Measurements from ENCODE around the gene GSG1. TPM values are rescaled to one million over a fixed set of nuclear protein-coding genes. Genes with fewer than 3 reads are reported as not detected.
A peak's percentile ranks its signal among the peaks of the same experiment; 100 is the strongest.

Gene GSG1
- total and polyA plus RNA-seq, 10 donors: not detected

DNA sequence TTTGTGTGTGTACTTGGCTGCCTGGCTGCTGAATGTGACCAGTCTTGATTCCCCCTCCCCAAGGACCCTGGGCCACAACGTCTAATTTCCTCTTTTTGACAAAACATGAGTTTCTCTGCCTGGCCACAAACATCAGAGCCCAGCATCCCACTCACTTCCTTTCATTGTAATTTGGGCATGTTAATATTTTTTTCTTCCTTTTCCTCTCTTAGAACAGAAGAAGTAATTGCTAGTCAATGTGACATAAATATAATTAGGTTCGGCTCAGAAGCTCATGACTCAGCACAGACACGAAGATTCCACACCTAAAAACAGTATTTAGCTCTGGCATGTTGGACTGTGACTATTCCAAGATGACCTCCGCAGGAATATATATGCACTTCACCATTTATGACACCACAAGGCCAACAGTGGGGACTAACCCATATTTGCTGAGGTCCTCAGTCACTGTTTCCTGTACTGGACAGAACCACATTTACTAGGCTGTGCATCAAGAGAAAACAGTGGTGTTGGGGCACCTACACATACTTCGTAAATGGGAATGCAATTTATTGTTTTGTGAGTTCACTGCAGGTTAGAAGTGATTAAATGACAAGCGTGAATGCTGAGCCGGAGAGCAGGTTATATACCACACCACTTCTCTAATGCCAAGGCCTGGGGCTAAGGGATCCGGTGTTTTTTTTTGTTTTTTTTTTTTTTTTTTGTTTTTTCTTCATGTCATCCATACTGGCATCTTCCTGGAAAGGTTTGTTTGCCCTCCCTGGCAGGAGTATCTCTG is 4.2 kb downstream of the GSG1 start:
- Histone ChIP-seq H3K27ac (peak overlapping the region; percentile 39 to 96 (median 89)), H3K4me3 (no peak overlapping the region), H3K27me3 (replicated peaks in 1 of 7) (no peaks in the 10 kb centered on the region), H3K4me1 (peaks cover 24 to 67% (median 54%) of the 10 kb centered on the region in 6 donors), H3K36me3 (no peaks in the 10 kb centered on the region), H3K9me3 (no peaks in the 10 kb centered on the region)
- 26 to 37% (median 36%) methylated on average over 8 of the region's 8 CpGs for WGBS, 5 donors
- DNase-seq: no peak
- intact Hi-C loops (cut with DNase I; ENCODE audit: low total_unique reads): no loop called here
- TF ChIP-seq POLR2AphosphoS5 (IDR thresholded peaks at IDR 0.05): peak in 1 of 3 donors; percentile 20
- no peak for TF ChIP-seq POLR2A (IDR thresholded peaks at IDR 0.05)
- TF ChIP-seq, protein P1, sequence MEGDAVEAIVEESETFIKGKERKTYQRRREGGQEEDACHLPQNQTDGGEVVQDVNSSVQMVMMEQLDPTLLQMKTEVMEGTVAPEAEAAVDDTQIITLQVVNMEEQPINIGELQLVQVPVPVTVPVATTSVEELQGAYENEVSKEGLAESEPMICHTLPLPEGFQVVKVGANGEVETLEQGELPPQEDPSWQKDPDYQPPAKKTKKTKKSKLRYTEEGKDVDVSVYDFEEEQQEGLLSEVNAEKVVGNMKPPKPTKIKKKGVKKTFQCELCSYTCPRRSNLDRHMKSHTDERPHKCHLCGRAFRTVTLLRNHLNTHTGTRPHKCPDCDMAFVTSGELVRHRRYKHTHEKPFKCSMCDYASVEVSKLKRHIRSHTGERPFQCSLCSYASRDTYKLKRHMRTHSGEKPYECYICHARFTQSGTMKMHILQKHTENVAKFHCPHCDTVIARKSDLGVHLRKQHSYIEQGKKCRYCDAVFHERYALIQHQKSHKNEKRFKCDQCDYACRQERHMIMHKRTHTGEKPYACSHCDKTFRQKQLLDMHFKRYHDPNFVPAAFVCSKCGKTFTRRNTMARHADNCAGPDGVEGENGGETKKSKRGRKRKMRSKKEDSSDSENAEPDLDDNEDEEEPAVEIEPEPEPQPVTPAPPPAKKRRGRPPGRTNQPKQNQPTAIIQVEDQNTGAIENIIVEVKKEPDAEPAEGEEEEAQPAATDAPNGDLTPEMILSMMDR (IDR thresholded peaks at IDR 0.05 in 8 of 11, conservative IDR thresholded peaks at IDR 0.05 in 3 of 11): no peak

DNA sequence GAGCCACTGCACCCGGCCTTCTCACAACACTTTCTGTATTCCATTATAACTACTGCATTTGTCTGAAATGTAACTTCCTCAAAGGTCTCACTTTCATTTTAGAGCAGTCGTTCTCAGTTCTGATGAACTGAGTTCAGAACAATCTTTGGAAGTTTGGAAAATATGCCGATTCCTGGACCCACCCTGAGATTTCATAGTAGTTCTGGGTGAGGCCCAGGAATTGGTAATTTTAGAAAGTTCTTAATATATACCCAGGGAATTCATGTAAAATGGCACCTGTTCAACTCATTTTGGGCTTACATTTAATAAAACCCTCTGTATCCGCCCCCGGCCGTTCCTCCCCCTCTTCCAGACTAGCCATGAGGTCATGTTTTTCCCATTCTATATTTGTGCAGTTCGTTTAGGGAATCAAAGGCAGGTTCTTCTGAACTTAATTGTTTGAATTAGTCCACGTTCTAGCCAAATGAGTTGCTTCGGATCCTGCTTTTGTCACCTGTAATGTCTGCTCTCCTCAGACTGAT is 5.9 kb downstream of the GSG1 start:
- Histone ChIP-seq H3K27me3 (replicated peaks in 1 of 7) (no peaks in the 10 kb centered on the region), H3K4me1 (peaks cover 24 to 60% (median 51%) of the 10 kb centered on the region in 6 donors), H3K9me3 (no peaks in the 10 kb centered on the region), H3K4me3 (peak overlapping the region in 6 of 8 donors; percentile 23 to 62 (median 26)), H3K27ac (peak overlapping the region; percentile 44 to 96 (median 89)), H3K36me3 (no peaks in the 10 kb centered on the region)
- intact Hi-C loops (cut with DNase I; ENCODE audit: low total_unique reads): no loop called here
- no peak for DNase-seq
- TF ChIP-seq POLR2A (IDR thresholded peaks at IDR 0.05): no peak
- no peak for TF ChIP-seq POLR2AphosphoS5 (IDR thresholded peaks at IDR 0.05)
- TF ChIP-seq, protein P1 (IDR thresholded peaks at IDR 0.05 in 8 of 11, conservative IDR thresholded peaks at IDR 0.05 in 3 of 11): no peak
- WGBS, 5 donors: 26 to 46% (median 36%) methylated on average over 9 of the region's 9 CpGs

DNA sequence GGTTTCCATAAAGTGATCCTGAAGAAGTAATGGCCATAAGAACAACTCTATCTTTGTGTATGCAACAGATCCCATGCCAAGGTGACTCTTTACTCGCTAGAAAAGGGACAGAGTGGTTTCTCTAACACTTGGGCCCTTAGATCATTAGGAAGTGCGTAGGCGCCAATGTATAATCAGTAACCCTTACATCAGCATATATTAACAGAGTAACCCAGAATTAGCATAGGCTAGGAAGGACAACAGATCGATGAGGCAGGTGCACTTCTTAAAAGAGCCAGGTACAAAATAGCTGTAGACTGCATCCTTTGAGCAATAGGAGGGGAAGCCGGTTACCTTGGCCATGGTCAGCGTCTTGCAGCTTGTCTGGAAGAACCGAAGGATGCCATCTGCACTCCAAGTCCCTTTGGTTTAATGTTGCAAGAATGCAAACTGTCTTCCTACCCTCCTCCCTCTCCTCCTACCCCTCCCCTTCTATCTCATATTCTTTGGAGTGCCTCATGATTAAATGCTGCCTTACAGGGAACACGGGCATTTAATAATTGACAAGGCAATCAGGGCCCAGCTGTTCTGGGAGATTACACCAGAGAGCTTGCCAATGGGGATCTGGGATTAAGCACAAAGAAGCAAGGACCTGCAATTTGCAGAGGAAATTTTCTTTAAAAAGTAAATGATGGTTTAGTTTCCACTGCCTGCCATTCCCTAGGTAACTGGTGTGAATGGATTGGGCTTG is 8.0 kb downstream of the GSG1 start:
- Histone ChIP-seq H3K4me1 (peaks cover 20 to 41% (median 33%) of the 10 kb centered on the region in 6 donors), H3K27ac (no peak overlapping the region), H3K4me3 (no peak overlapping the region), H3K9me3 (no peaks in the 10 kb centered on the region), H3K36me3 (no peaks in the 10 kb centered on the region), H3K27me3 (replicated peaks in 1 of 7) (no peaks in the 10 kb centered on the region)
- 71 to 84% (median 81%) methylated on average over 8 of the region's 8 CpGs for WGBS, 5 donors
- TF ChIP-seq POLR2A (IDR thresholded peaks at IDR 0.05) (no peak), POLR2AphosphoS5 (IDR thresholded peaks at IDR 0.05) (no peak)
- TF ChIP-seq, protein P1 (IDR thresholded peaks at IDR 0.05 in 8 of 11, conservative IDR thresholded peaks at IDR 0.05 in 3 of 11): no peak
- intact Hi-C loops (cut with DNase I; ENCODE audit: low total_unique reads): no loop called here
- DNase-seq: no peak

DNA sequence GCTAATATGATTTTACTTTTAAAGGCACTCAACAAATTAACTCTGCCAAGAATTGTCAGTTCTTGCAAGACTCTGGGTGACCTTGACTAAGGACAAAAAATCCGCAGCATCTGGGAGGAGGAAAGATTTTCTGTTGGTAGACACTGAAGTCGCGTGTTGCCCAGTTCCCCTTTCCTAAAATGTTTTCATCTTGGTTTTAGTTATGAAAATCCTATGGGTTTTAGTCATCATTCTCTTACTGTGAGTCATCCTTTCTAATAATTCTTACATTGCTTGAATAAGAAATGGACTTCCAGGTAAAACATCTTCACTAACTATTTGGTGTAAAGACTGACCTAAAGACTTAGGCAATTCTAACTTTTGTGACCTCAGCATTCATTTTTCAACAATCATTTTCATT is 9.1 kb downstream of the GSG1 start:
- no peaks in the 10 kb centered on the region for H3K36me3 ChIP-seq
- no peaks in the 10 kb centered on the region for H3K9me3 ChIP-seq
- H3K4me1 ChIP-seq: peaks cover 9 to 30% (median 25%) of the 10 kb centered on the region in 6 donors
- TF ChIP-seq POLR2A (IDR thresholded peaks at IDR 0.05): no peak
- TF ChIP-seq POLR2AphosphoS5 (IDR thresholded peaks at IDR 0.05): no peak
- TF ChIP-seq, protein P1 (IDR thresholded peaks at IDR 0.05 in 8 of 11, conservative IDR thresholded peaks at IDR 0.05 in 3 of 11): no peak
- no peak for DNase-seq
- no peaks in the 10 kb centered on the region for H3K27me3 ChIP-seq (replicated peaks in 1 of 7)
- 24 to 56% (median 41%) methylated on average over 3 of the region's 3 CpGs for WGBS, 5 donors
- no peak overlapping the region for H3K27ac ChIP-seq
- H3K4me3 ChIP-seq: no peak overlapping the region
- intact Hi-C loops (cut with DNase I; ENCODE audit: low total_unique reads): no loop called here

All from spleen (tissue), 11 donors.